H1 (cell line): ENCODE data around the gene RAB43. TPM values are rescaled to one million over a fixed set of nuclear protein-coding genes. Genes with fewer than 3 reads are reported as not detected.
A peak's percentile ranks its signal among the peaks of the same experiment; 100 is the strongest.

Experiments used
- CTCF ChIA-PET: fragments of 300-600 bp; sonication (Branson Sonifier 250); formaldehyde crosslinking; loops from one replicate; lab custom pipeline; 2021; ENCODE audit not compliant: partially characterized antibody; lab: Charles Lee
- POLR2A ChIA-PET: fragments of 300-600 bp; sonication (Branson Sonifier 250); formaldehyde crosslinking; loops from one replicate; lab custom pipeline; 2021; ENCODE audit warnings: inconsistent platforms; ENCODE audit not compliant: partially characterized antibody; lab: Charles Lee
- DNase-seq, 2 experiments: peaks; one replicate each; pipeline versions ENCODE4 v3.0.0 to v3.0.0-alpha.2; 2010 to 2022; ENCODE audit warnings: low spot score in 2 of 2, low read depth in 1 of 2, mixed read lengths in 1 of 2
- FAIRE-seq: peaks from 2 replicates; lab custom pipeline; 2011; peaks lifted over from hg19 to GRCh38; lab: Jason Lieb, UNC
- H2AFZ ChIP-seq: 2 replicates; pipeline ENCODE4 v1.8.1; 2012; ENCODE audit warnings: low read length, inconsistent platforms
- H2AK5ac ChIP-seq: 2 replicates; pipeline ENCODE4 v1.6.1; 2013; ENCODE audit warnings: low read depth, low read length
- H2BK120ac ChIP-seq: replicated peaks from 2 replicates; pipeline ENCODE3; 2013; ENCODE audit warnings: low read depth, low read length, inconsistent platforms
- H2BK12ac ChIP-seq: 2 replicates; pipeline ENCODE4 v1.6.1; 2013; ENCODE audit warnings: low read depth, low read length
- H2BK15ac ChIP-seq: 2 replicates; pipeline ENCODE4 v1.6.1; 2013; ENCODE audit warnings: low read length
- H2BK20ac ChIP-seq: 2 replicates; pipeline ENCODE4 v1.6.1; 2013; ENCODE audit warnings: low read length
- H2BK5ac ChIP-seq: 2 replicates; pipeline ENCODE4 v1.6.1; 2013; ENCODE audit warnings: low read depth, low read length
- H3K14ac ChIP-seq: 2 replicates; pipeline ENCODE4 v1.6.1; 2013; ENCODE audit warnings: inconsistent platforms; ENCODE audit not compliant: insufficient read length
- H3K18ac ChIP-seq: 2 replicates; pipeline ENCODE4 v1.6.1; 2013; ENCODE audit warnings: low read length; ENCODE audit errors: extremely low read depth
- H3K23ac ChIP-seq: 2 replicates; pipeline ENCODE4 v1.6.1; 2013; ENCODE audit warnings: inconsistent platforms; ENCODE audit not compliant: insufficient read length
- H3K23me2 ChIP-seq: 2 replicates; pipeline ENCODE4 v1.6.1; 2013; ENCODE audit warnings: low read depth, low read length
- H3K27ac ChIP-seq: 2 replicates; pipeline ENCODE4 v1.6.1; 2011; ENCODE audit warnings: low read depth, low read length, inconsistent platforms
- H3K27me3 ChIP-seq, 4 experiments: replicated peaks in 1 of 4; 1 replicate in 1 of 4; 2 replicates in 3 of 4; pipeline versions ENCODE4 v1.6.1 to v1.8.1; 2011 to 2013; ENCODE audit warnings: low read length in 3 of 4, mild to moderate bottlenecking in 3 of 4, inconsistent platforms in 2 of 4, mixed read lengths in 2 of 4, moderate library complexity in 1 of 4; ENCODE audit not compliant: control insufficient read depth in 3 of 4, insufficient read depth in 3 of 4; ENCODE audit errors: extremely low read depth in 1 of 4
- H3K36me3 ChIP-seq, 4 experiments: 2 replicates each; pipeline versions ENCODE4 v1.6.1 to v1.8.1; 2011 to 2013; ENCODE audit warnings: mild to moderate bottlenecking in 4 of 4, low read length in 3 of 4, moderate library complexity in 2 of 4, control low read depth in 1 of 4, inconsistent platforms in 1 of 4; ENCODE audit not compliant: insufficient read depth in 4 of 4, control insufficient read depth in 2 of 4
- H3K4ac ChIP-seq: replicated peaks from 2 replicates; pipeline ENCODE3; 2013; ENCODE audit warnings: low read length, low read depth, mixed read lengths, inconsistent platforms; ENCODE audit not compliant: insufficient read length
- H3K4me1 ChIP-seq, 4 experiments: replicated peaks in 1 of 4; 1 replicate in 1 of 4; 2 replicates in 3 of 4; pipeline versions ENCODE4 v1.6.1 to v1.8.1; 2011 to 2013; ENCODE audit warnings: low read length in 3 of 4, inconsistent platforms in 2 of 4, mixed read lengths in 1 of 4; ENCODE audit not compliant: insufficient read depth in 4 of 4, control insufficient read depth in 3 of 4
- H3K4me2 ChIP-seq, 2 experiments: 2 replicates each; pipeline versions ENCODE4 v1.6.1 to v1.8.1; 2011 to 2013; ENCODE audit warnings: low read depth in 2 of 2, low read length in 2 of 2, control low read depth in 1 of 2, inconsistent platforms in 1 of 2, mild to moderate bottlenecking in 1 of 2; ENCODE audit not compliant: insufficient read depth in 1 of 2
- H3K4me3 ChIP-seq, 4 experiments: fragments of 200-600, 300-600 bp in 1 of 4; sonication (generic), shearing (Covaris generic), sonication (Bioruptor Twin) in 1 of 4; 2 replicates each; pipeline versions ENCODE4 v1.5.1 to v1.8.1; 2011 to 2016; ENCODE audit warnings: low read length in 4 of 4, low read depth in 3 of 4, control low read depth in 2 of 4, inconsistent platforms in 2 of 4, mild to moderate bottlenecking in 2 of 4, mixed read lengths in 1 of 4, moderate library complexity in 1 of 4; ENCODE audit not compliant: insufficient read depth in 2 of 4; ENCODE audit errors: extremely low read depth in 1 of 4
- H3K56ac ChIP-seq: replicated peaks from 2 replicates; pipeline ENCODE3; 2013; ENCODE audit warnings: low read depth, mild to moderate bottlenecking, mixed read lengths, low read length, inconsistent platforms; ENCODE audit not compliant: insufficient read length
- H3K79me1 ChIP-seq: 2 replicates; pipeline ENCODE4 v1.6.1; 2013; ENCODE audit warnings: low read depth, low read length, control low read depth
- H3K79me2 ChIP-seq, 2 experiments: 2 replicates each; pipeline versions ENCODE4 v1.6.1 to v1.8.1; 2012 to 2013; ENCODE audit warnings: low read length in 2 of 2, mild to moderate bottlenecking in 2 of 2, inconsistent platforms in 1 of 2; ENCODE audit not compliant: insufficient read depth in 2 of 2, control insufficient read depth in 1 of 2
- H3K9ac ChIP-seq, 4 experiments: replicated peaks in 1 of 4; 1 replicate in 1 of 4; 2 replicates in 3 of 4; pipeline versions ENCODE4 v1.6.1 to v1.8.1; 2011 to 2013; ENCODE audit warnings: low read depth in 3 of 4, low read length in 3 of 4, control low read depth in 2 of 4, mild to moderate bottlenecking in 2 of 4, moderate library complexity in 2 of 4, inconsistent platforms in 1 of 4; ENCODE audit errors: extremely low read depth in 1 of 4
- H3K9me3 ChIP-seq, 2 experiments: 2 replicates each; pipeline versions ENCODE4 v1.6.1 to v1.8.1; 2012 to 2013; ENCODE audit warnings: mild to moderate bottlenecking in 2 of 2, moderate library complexity in 2 of 2, control low read depth in 1 of 2, inconsistent platforms in 1 of 2, low read depth in 1 of 2, low read length in 1 of 2, mixed read lengths in 1 of 2; ENCODE audit not compliant: insufficient read depth in 2 of 2
- H4K20me1 ChIP-seq, 2 experiments: replicated peaks in 1 of 2; 2 replicates each; pipeline versions ENCODE3 to v1.8.1; 2011 to 2013; ENCODE audit warnings: inconsistent platforms in 2 of 2, low read length in 2 of 2, mild to moderate bottlenecking in 1 of 2; ENCODE audit not compliant: insufficient read depth in 2 of 2, control insufficient read depth in 1 of 2
- H4K5ac ChIP-seq: 2 replicates; pipeline ENCODE4 v1.6.1; 2013; ENCODE audit warnings: low read length, low read depth, mixed read lengths, inconsistent platforms; ENCODE audit not compliant: insufficient read length
- H4K8ac ChIP-seq: 2 replicates; pipeline ENCODE4 v1.8.0; 2013; ENCODE audit warnings: mild to moderate bottlenecking, moderate library complexity, low read length, inconsistent platforms; ENCODE audit not compliant: insufficient read depth; ENCODE audit errors: extremely low read depth
- H4K91ac ChIP-seq: replicated peaks from 2 replicates; pipeline ENCODE3; 2013; ENCODE audit warnings: low read length, mixed read lengths, inconsistent platforms; ENCODE audit not compliant: insufficient read length
- NRF1 ChIP-seq: IDR thresholded peaks from 2 replicates; pipeline ENCODE4 v1.6.1; 2011; ENCODE audit warnings: mild to moderate bottlenecking, low read depth, low read length, improper control_type of control experiment
- whole genome bisulfite sequencing, 2 experiments: shearing (Covaris generic) in 1 of 2; methylation state at CpG; one replicate each; pipeline versions ENCODE4 v1.1.6 to v1.1.7; 2013 to 2015; ENCODE audit warnings: low lambda C conversion rate in 2 of 2, mixed read lengths in 2 of 2, inconsistent platforms in 1 of 2, low coverage in 1 of 2, missing lambda C conversion rate in 1 of 2; ENCODE audit not compliant: insufficient replicate concordance in 2 of 2, insufficient coverage in 1 of 2, insufficient read length in 1 of 2; ENCODE audit errors: extremely low coverage in 1 of 2, missing lambda C conversion rate in 1 of 2; 5-methylcytosine and 5-hydroxymethylcytosine counted together
- polyA plus RNA-seq, 7 experiments: library from polyadenylated mRNA; depleted of rRNA in 3 of 7; stranded (reverse) in 5 of 7; unstranded in 2 of 7; fragments of >200 nt in 5 of 7; fragments of 200-250 nt in 2 of 7; gene quantifications; 1 replicate in 5 of 7; 2 replicates in 1 of 7; 4 replicates in 1 of 7; pipeline versions ENCODE4 v1.2.1 to v1.2.3, GENCODE V29; 2011 to 2013; ENCODE audit warnings: missing spikeins in 2 of 7, mixed read lengths in 2 of 7
- total RNA-seq: library from RNA; stranded (reverse); fragmentation: NEBNext Ultra II Directional; extraction: Animal tissue kit (Norgen Biotek cat#: 25700); gene quantifications from 2 replicates; pipeline ENCODE4 v1.2.1, GENCODE V29; 2021
- TF ChIP-seq, protein P1 (sequence below): IDR thresholded peaks from 2 replicates; pipeline ENCODE4 v1.6.1; 2012; ENCODE audit warnings: inconsistent platforms
- TF ChIP-seq, protein P2 (sequence below): IDR thresholded peaks from 2 replicates; pipeline ENCODE4 v1.6.1; 2012; ENCODE audit warnings: inconsistent platforms

Gene RAB43
- total and polyA plus RNA-seq, 2 of the 8 experiments (the other 6 are each of a cell fraction or from before 2014, with no cell fraction given): 13.1 to 19.4 TPM

DNA sequence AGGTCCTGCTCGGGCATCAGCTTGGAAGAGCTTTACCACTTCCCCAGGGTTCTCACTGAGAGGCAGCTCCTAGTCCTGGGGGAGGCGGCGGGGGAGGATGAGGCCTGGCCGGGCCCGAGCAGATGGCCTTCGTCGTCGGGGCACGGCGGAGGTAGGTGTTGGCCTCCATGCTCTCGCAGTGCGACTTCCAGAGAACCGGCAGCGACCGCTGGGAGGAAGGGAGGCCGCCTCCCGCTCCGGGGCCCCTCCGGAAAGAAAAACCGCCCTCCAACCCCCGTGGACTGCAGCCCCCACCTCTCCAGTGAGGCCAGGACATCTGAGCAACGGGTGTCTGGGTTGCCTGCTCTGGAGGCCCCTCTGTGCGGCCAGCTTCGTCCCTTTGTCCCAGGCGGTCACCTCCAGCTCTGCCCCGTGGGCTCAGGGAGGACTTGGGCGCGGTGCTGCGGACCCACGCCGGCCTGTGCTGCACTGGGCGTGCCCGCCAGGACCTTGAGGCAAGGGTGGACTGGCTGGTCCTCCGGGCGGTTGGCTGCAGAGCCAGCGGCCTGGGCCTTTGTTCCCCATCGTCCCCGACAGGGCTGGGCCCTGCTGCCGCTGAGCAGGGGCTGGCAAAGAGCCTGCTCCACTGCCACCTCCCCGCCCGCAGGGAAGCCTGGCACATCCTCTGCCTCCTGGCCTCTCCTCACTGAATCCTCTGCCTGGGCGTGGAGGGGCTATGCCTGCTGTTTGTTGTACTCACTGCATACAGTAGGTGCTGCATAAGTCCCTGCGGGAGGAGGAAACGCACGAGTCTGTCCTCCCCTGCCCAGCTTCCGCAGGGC is 74.7 kb downstream of the RAB43 start:
- Histone ChIP-seq H3K4me2 (peak overlapping the region in 1 of 2 experiments; percentile 31; a peak in 1 of 4 replicates), H2BK15ac (peak overlapping the region; percentile 46; the same call in 1 of the 2 replicates), H4K8ac (peak overlapping the region; percentile 92; the same call in 1 of the 2 replicates), H2BK20ac (no peak overlapping the region), H3K4ac (no peak overlapping the region), H3K56ac (no peak overlapping the region), H4K20me1 (no peaks in the 10 kb centered on the region), H4K91ac (no peak overlapping the region), H2BK12ac (0 out of 2 replicates have a peak overlapping the region, but pooled peaks have one; percentile 27), H3K14ac (no peak overlapping the region), H3K27ac (no peak overlapping the region), H3K23ac (no peak overlapping the region), H2AFZ (no peak overlapping the region), H3K4me3 (no peak overlapping the region), H3K9ac (no peak overlapping the region), H3K4me1 (no peaks in the 10 kb centered on the region), H3K27me3 (peaks cover 0 to 4% (median 0%) of the 10 kb centered on the region in 4 experiments; a peak in 2 of 7 replicates), H2BK5ac (no peak overlapping the region), H2BK120ac (no peak overlapping the region), H3K9me3 (peaks cover 4 to 9% of the 10 kb centered on the region in 2 experiments; a peak in 2 of 4 replicates), H3K79me2 (no peaks in the 10 kb centered on the region), H4K5ac (no peak overlapping the region), H3K36me3 (no peaks in the 10 kb centered on the region), H3K79me1 (no peaks in the 10 kb centered on the region), H3K23me2 (no peaks in the 10 kb centered on the region), H2AK5ac (0 out of 2 replicates have a peak overlapping the region, but pooled peaks have one; percentile 39), H3K18ac (no peak overlapping the region; the same call in 1 of the 2 replicates)
- TF ChIP-seq, protein P1, sequence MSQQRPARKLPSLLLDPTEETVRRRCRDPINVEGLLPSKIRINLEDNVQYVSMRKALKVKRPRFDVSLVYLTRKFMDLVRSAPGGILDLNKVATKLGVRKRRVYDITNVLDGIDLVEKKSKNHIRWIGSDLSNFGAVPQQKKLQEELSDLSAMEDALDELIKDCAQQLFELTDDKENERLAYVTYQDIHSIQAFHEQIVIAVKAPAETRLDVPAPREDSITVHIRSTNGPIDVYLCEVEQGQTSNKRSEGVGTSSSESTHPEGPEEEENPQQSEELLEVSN: 0 out of 2 replicates have a peak, but pooled peaks have one; percentile 3
- no peak for TF ChIP-seq NRF1
- TF ChIP-seq, protein P2, sequence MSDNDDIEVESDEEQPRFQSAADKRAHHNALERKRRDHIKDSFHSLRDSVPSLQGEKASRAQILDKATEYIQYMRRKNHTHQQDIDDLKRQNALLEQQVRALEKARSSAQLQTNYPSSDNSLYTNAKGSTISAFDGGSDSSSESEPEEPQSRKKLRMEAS: peak; percentile 1; the same call in 1 of the 2 replicates
- 84% methylated on average over 30 of the region's 46 CpGs; no CpG with 5 or more reads in 1 of the 2 experiments for WGBS, 2 experiments
- POLR2A ChIA-PET: interaction anchor here (0.5 kb wide), 1 partner anchor 63 kb away, joined by 3 read pairs; no protein-coding TSS in a partner anchor
- DNase-seq (no peak), FAIRE-seq (no peak)
- CTCF ChIA-PET: interaction anchor here (0.8 to 1.8 kb wide), 14 partner anchors 10 to 199 kb away, joined by 3 to 9 read pairs (median 4); partner anchors contain the start of gene GP9
